ENCODE measurements around the gene NDUFB5.

The NDUFB5 gene

DNA sequence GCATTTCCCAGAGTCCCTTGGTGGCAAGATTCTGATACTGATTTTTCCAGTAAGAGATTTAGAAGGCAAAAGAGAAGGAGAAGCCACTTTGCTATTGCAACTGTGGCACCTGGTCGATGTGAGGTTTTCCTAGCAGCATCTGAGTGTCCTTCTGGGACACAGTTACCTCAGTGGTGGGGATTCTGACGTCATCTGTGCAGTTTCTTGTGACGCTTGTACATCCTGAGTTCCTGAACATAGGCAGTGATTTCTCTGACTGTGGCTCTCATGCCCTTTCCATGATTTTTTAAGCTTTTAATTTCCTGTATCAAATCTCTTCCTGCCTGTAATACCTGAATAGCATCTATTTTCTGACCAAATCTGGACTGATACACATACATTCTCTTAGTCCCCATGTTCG, 57.2 kb downstream of the NDUFB5 start:
- 88% methylated on average over 4 of the region's 4 CpGs for WGBS
- no peak overlapping the region for H3K9ac ChIP-seq (ENCODE audit: low read depth, low read length)
- H3K4me3 ChIP-seq (ENCODE audit: low read length), result no peak overlapping the region
- H3K27ac ChIP-seq (ENCODE audit: low read depth, low read length), result no peak overlapping the region
- H3K36me3 ChIP-seq (ENCODE audit: insufficient read depth, low read length), result no peaks in the 10 kb centered on the region
- peaks cover 27% of the 10 kb centered on the region for H3K4me1 ChIP-seq (ENCODE audit: insufficient read depth, low read length)
- H3K9me3 ChIP-seq (ENCODE audit: insufficient read depth, low read depth, low read length), result no peaks in the 10 kb centered on the region
- H3K27me3 ChIP-seq (ENCODE audit: insufficient read depth, low read length), result no peaks in the 10 kb centered on the region

DNA sequence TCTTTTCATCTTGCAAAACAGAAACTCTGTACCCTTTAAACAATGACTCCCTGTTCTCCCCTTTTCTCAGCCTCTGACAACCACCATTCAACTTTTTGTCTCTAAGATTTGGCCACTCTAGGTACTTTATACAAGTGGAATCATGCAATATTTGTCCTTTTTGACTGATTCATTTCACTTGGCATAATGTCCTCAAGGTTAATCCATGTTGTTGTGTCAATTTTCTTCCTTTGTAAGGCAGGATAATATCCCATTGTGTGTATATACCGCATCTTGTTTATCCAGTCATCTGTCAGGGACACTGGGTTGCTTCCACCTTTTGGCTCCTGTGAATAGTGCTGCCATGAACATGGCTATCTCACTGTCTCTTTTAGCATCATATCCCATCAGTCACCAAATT, 58.5 kb downstream of the NDUFB5 start:
- Histone ChIP-seq H3K9me3 (ENCODE audit: insufficient read depth, low read depth, low read length) (no peaks in the 10 kb centered on the region), H3K27me3 (ENCODE audit: insufficient read depth, low read length) (no peaks in the 10 kb centered on the region), H3K4me1 (ENCODE audit: insufficient read depth, low read length) (peaks cover 30% of the 10 kb centered on the region), H3K36me3 (ENCODE audit: insufficient read depth, low read length) (no peaks in the 10 kb centered on the region), H3K27ac (ENCODE audit: low read depth, low read length) (no peak overlapping the region), H3K4me3 (ENCODE audit: low read length) (no peak overlapping the region), H3K9ac (ENCODE audit: low read depth, low read length) (no peak overlapping the region)
- 94% methylated on average over 1 of the region's 1 CpG for WGBS

GRCh38 chr3:179666030-179666429, 61.4 kb downstream of the NDUFB5 start:
- H3K4me3 ChIP-seq (ENCODE audit: low read length), result no peak overlapping the region
- H3K27ac ChIP-seq (ENCODE audit: low read depth, low read length), result no peak overlapping the region
- no peaks in the 10 kb centered on the region for H3K9me3 ChIP-seq (ENCODE audit: insufficient read depth, low read depth, low read length)
- no peak overlapping the region for H3K9ac ChIP-seq (ENCODE audit: low read depth, low read length)
- 63% methylated on average over 1 of the region's 1 CpG for WGBS
- no peaks in the 10 kb centered on the region for H3K27me3 ChIP-seq (ENCODE audit: insufficient read depth, low read length)
- H3K4me1 ChIP-seq (ENCODE audit: insufficient read depth, low read length), result peaks cover 27% of the 10 kb centered on the region
- no peaks in the 10 kb centered on the region for H3K36me3 ChIP-seq (ENCODE audit: insufficient read depth, low read length)

- no peaks in the 10 kb centered on the region for H3K9me3 ChIP-seq (ENCODE audit: insufficient read depth, low read depth, low read length)
- H3K4me1 ChIP-seq (ENCODE audit: insufficient read depth, low read length), result peaks cover 24% of the 10 kb centered on the region
- H3K27me3 ChIP-seq (ENCODE audit: insufficient read depth, low read length), result no peaks in the 10 kb centered on the region
- H3K36me3 ChIP-seq (ENCODE audit: insufficient read depth, low read length), result no peaks in the 10 kb centered on the region
- no peak overlapping the region for H3K27ac ChIP-seq (ENCODE audit: low read depth, low read length)
- 51% methylated on average over 8 of the region's 8 CpGs for WGBS
- H3K9ac ChIP-seq (ENCODE audit: low read depth, low read length), result no peak overlapping the region
- no peak overlapping the region for H3K4me3 ChIP-seq (ENCODE audit: low read length)
Measured at GRCh38 chr3:179666436-179667035, 61.9 kb downstream of the NDUFB5 start.

DNA sequence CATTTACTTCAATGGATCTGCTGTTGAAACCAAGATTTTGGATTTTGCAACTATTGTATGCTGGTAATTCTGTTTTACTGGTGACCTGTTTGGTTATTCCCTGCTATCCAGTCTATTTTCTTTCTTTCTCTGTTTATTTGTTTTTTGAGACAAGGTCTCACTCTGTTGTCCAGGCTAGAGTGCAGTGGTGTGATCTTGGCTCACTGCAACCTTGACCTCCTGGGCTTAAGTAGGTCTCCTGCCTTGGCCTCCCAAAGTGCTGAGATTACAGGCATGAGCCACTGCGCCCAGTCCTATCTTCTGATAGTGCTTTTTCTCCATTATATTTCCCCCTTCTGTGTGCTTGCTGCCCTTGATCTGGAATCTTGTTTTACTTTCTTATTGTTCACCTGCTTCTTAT, 63.8 kb downstream of the NDUFB5 start:
- no peak overlapping the region for H3K9ac ChIP-seq (ENCODE audit: low read depth, low read length)
- H3K27me3 ChIP-seq (ENCODE audit: insufficient read depth, low read length), result no peaks in the 10 kb centered on the region
- peaks cover 35% of the 10 kb centered on the region for H3K4me1 ChIP-seq (ENCODE audit: insufficient read depth, low read length)
- no peak overlapping the region for H3K27ac ChIP-seq (ENCODE audit: low read depth, low read length)
- 100% methylated on average over 1 of the region's 1 CpG for WGBS
- no peaks in the 10 kb centered on the region for H3K9me3 ChIP-seq (ENCODE audit: insufficient read depth, low read depth, low read length)
- H3K36me3 ChIP-seq (ENCODE audit: insufficient read depth, low read length), result no peaks in the 10 kb centered on the region
- H3K4me3 ChIP-seq (ENCODE audit: low read length), result no peak overlapping the region

- 93% methylated on average over 8 of the region's 8 CpGs for WGBS
- Histone ChIP-seq H3K36me3 (ENCODE audit: insufficient read depth, low read length) (no peaks in the 10 kb centered on the region), H3K4me3 (ENCODE audit: low read length) (no peak overlapping the region), H3K4me1 (ENCODE audit: insufficient read depth, low read length) (peaks cover 35% of the 10 kb centered on the region), H3K27ac (ENCODE audit: low read depth, low read length) (no peak overlapping the region), H3K9ac (ENCODE audit: low read depth, low read length) (no peak overlapping the region), H3K9me3 (ENCODE audit: insufficient read depth, low read depth, low read length) (no peaks in the 10 kb centered on the region), H3K27me3 (ENCODE audit: insufficient read depth, low read length) (no peaks in the 10 kb centered on the region)
Measured at GRCh38 chr3:179670311-179670710, 65.7 kb downstream of the NDUFB5 start.

GRCh38 chr3:179671309-179671708, 66.7 kb downstream of the NDUFB5 start:
- H3K27ac ChIP-seq (ENCODE audit: low read depth, low read length), result no peak overlapping the region
- H3K9ac ChIP-seq (ENCODE audit: low read depth, low read length), result no peak overlapping the region
- H3K36me3 ChIP-seq (ENCODE audit: insufficient read depth, low read length), result no peaks in the 10 kb centered on the region
- H3K27me3 ChIP-seq (ENCODE audit: insufficient read depth, low read length), result no peaks in the 10 kb centered on the region
- no peak overlapping the region for H3K4me3 ChIP-seq (ENCODE audit: low read length)
- peaks cover 29% of the 10 kb centered on the region for H3K4me1 ChIP-seq (ENCODE audit: insufficient read depth, low read length)
- WGBS, result 88% methylated on average over 1 of the region's 1 CpG
- no peaks in the 10 kb centered on the region for H3K9me3 ChIP-seq (ENCODE audit: insufficient read depth, low read depth, low read length)

GRCh38 chr3:179671747-179672242, 67.2 kb downstream of the NDUFB5 start:
- no peaks in the 10 kb centered on the region for H3K36me3 ChIP-seq (ENCODE audit: insufficient read depth, low read length)
- 90% methylated on average over 15 of the region's 15 CpGs for WGBS
- H3K9me3 ChIP-seq (ENCODE audit: insufficient read depth, low read depth, low read length), result no peaks in the 10 kb centered on the region
- peaks cover 24% of the 10 kb centered on the region for H3K4me1 ChIP-seq (ENCODE audit: insufficient read depth, low read length)
- H3K4me3 ChIP-seq (ENCODE audit: low read length), result no peak overlapping the region
- H3K27ac ChIP-seq (ENCODE audit: low read depth, low read length), result no peak overlapping the region
- H3K27me3 ChIP-seq (ENCODE audit: insufficient read depth, low read length), result no peaks in the 10 kb centered on the region
- no peak overlapping the region for H3K9ac ChIP-seq (ENCODE audit: low read depth, low read length)

DNA sequence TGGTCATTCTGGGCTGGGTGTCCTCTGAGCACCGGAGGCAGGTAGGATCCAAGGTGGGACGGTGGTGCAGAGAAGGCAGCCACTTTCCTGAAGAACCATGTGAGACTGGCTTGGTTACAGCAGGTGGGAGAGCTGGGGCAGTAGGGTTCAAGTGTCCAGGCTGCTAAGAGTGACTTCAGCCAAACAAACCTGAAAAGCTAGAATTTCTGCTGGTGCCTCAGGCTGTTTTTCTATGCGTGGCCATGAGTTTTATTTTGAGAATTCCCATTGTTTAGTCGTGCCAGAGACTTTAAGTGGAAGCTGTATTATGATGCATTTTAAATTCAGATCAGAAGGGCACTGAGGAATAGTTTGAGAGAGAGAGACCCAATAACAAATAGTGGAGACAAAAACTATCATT, 68.3 kb downstream of the NDUFB5 start:
- no peak overlapping the region for H3K27ac ChIP-seq (ENCODE audit: low read depth, low read length)
- no peaks in the 10 kb centered on the region for H3K36me3 ChIP-seq (ENCODE audit: insufficient read depth, low read length)
- peaks cover 22% of the 10 kb centered on the region for H3K4me1 ChIP-seq (ENCODE audit: insufficient read depth, low read length)
- H3K4me3 ChIP-seq (ENCODE audit: low read length), result no peak overlapping the region
- no peaks in the 10 kb centered on the region for H3K9me3 ChIP-seq (ENCODE audit: insufficient read depth, low read depth, low read length)
- 81% methylated on average over 4 of the region's 4 CpGs for WGBS
- H3K27me3 ChIP-seq (ENCODE audit: insufficient read depth, low read length), result no peaks in the 10 kb centered on the region
- no peak overlapping the region for H3K9ac ChIP-seq (ENCODE audit: low read depth, low read length)

GRCh38 chr3:179673523-179673922, 68.9 kb downstream of the NDUFB5 start:
- H3K36me3 ChIP-seq (ENCODE audit: insufficient read depth, low read length), result no peaks in the 10 kb centered on the region
- H3K9ac ChIP-seq (ENCODE audit: low read depth, low read length), result no peak overlapping the region
- peaks cover 27% of the 10 kb centered on the region for H3K4me1 ChIP-seq (ENCODE audit: insufficient read depth, low read length)
- H3K27ac ChIP-seq (ENCODE audit: low read depth, low read length), result no peak overlapping the region
- no peaks in the 10 kb centered on the region for H3K9me3 ChIP-seq (ENCODE audit: insufficient read depth, low read depth, low read length)
- no peaks in the 10 kb centered on the region for H3K27me3 ChIP-seq (ENCODE audit: insufficient read depth, low read length)
- 95% methylated on average over 8 of the region's 8 CpGs for WGBS
- H3K4me3 ChIP-seq (ENCODE audit: low read length), result no peak overlapping the region

DNA sequence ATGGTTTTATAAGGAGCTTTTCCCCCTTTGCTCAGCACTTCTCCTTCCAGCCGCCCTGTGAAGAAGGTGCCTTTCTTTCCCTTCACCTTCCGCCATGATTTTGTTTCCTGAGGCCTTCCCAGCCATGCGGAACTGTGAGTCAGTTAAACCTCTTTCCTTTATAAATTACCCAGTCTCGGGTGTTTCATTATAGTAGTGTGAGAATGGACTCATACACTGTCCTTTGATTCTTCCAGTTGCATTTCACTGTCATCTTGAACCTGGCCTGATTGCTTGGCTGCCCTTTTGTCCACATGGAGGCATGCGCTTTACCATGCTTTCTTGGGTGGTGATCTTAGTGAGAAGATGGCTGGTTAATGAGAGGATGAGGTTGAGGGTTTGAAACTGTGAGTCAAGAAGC, 71.5 kb downstream of the NDUFB5 start:
- 95% methylated on average over 5 of the region's 5 CpGs for WGBS
- Histone ChIP-seq H3K4me3 (ENCODE audit: low read length) (no peak overlapping the region), H3K9ac (ENCODE audit: low read depth, low read length) (no peak overlapping the region), H3K27me3 (ENCODE audit: insufficient read depth, low read length) (no peaks in the 10 kb centered on the region), H3K4me1 (ENCODE audit: insufficient read depth, low read length) (peaks cover 36% of the 10 kb centered on the region), H3K36me3 (ENCODE audit: insufficient read depth, low read length) (no peaks in the 10 kb centered on the region), H3K9me3 (ENCODE audit: insufficient read depth, low read depth, low read length) (no peaks in the 10 kb centered on the region), H3K27ac (ENCODE audit: low read depth, low read length) (no peak overlapping the region)
